Left lung (tissue), 10 donors: Measurements from ENCODE around the gene HDAC10. TPM values are rescaled to one million over a fixed set of nuclear protein-coding genes. Genes with fewer than 3 reads are reported as not detected.

Source experiments
- ATAC-seq: fragments of 200-7000 bp; cut with Tn5 transposase; one replicate; pipeline ENCODE4 v1.9.1; 2020; ENCODE audit warnings: moderate library complexity
- DNase-seq, 4 donors: peaks; one replicate each; pipeline ENCODE4 v3.0.0-alpha.2; 2013 to 2020
- H3K27ac ChIP-seq, 2 donors: fragments of 200-600 bp; sonication (generic) in 1 of 2; one replicate each; pipeline versions ENCODE4 v1.5.0 to v1.8.0; 2020 to 2021
- H3K27me3 ChIP-seq, 2 donors: fragments of 200-600 bp; sonication (generic) in 1 of 2; one replicate each; pipeline versions ENCODE4 v1.5.0 to v1.8.0; 2020 to 2021
- H3K36me3 ChIP-seq, 2 donors: fragments of 200-600 bp; sonication (generic) in 1 of 2; one replicate each; pipeline versions ENCODE4 v1.5.0 to v1.8.0; 2020 to 2021
- H3K4me1 ChIP-seq, 2 donors: fragments of 200-600 bp; one replicate each; pipeline ENCODE4 v1.8.0; 2021
- H3K4me3 ChIP-seq, 2 donors: fragments of 200-600 bp; sonication (generic) in 1 of 2; one replicate each; pipeline versions ENCODE4 v1.5.0 to v1.8.0; 2020 to 2021; ENCODE audit warnings: mild to moderate bottlenecking in 1 of 2
- H3K9me3 ChIP-seq, 2 donors: fragments of 200-600 bp; sonication (generic) in 1 of 2; one replicate each; pipeline versions ENCODE4 v1.5.0 to v1.8.0; 2020 to 2021
- CTCF ChIP-seq, 2 donors: fragments of 200-600 bp; sonication (generic) in 1 of 2; IDR thresholded peaks; one replicate each; pipeline versions ENCODE4 v1.5.0 to v1.8.0; 2021; ENCODE audit warnings: antibody characterized with exemption in 2 of 2
- intact Hi-C, 2 donors: fragments of 100-400 bp; cut with DNase I; formaldehyde crosslinking; loops; one replicate each; pipeline versions ENCODE4 v1.11.2 to v1.14.2; 2022
- polyA plus RNA-seq, 6 donors: library from polyadenylated mRNA; unstranded; fragments of 120-200 nt; gene quantifications; one replicate each; pipeline ENCODE4 v1.2.1, GENCODE V29; 2013; ENCODE audit not compliant: insufficient read length in 6 of 6
- total RNA-seq, 2 donors: library from RNA; stranded (reverse); fragmentation: NEBNext Ultra II Directional; extraction: Animal tissue kit (Norgen Biotek cat#: 25700); gene quantifications; one replicate each; pipeline ENCODE4 v1.2.1, GENCODE V29; 2021
- donor health status: DM: no; HTN: yes; CAD: no.
- donor health status: DM: no; HTN: no; CAD: no.

The HDAC10 gene
- total and polyA plus RNA-seq, 8 donors = 23.9 to 42.2 (median 36.7) TPM

- Histone ChIP-seq H3K27ac (no peak overlapping the region), H3K36me3 (no peaks in the 10 kb centered on the region), H3K27me3 (peaks cover 0 to 41% of the 10 kb centered on the region in 2 donors), H3K9me3 (no peaks in the 10 kb centered on the region), H3K4me1 (peaks cover 0 to 25% of the 10 kb centered on the region in 2 donors), H3K4me3 (no peak overlapping the region)
- intact Hi-C loops = loop anchor here in 1 of 2 donors (5.0 kb wide), 1 partner anchor 80 kb away; no protein-coding TSS in a partner anchor
- TF ChIP-seq CTCF (IDR thresholded peaks at IDR 0.05) = no peak
- DNase-seq (no peak), ATAC-seq (no peak)
Observed at GRCh38 chr22:50257451-50258360, 6.6 kb upstream of the HDAC10 start.

GRCh38 chr22:50257041-50257440 is 6.0 kb upstream of the HDAC10 start:
- no peak for TF ChIP-seq CTCF (IDR thresholded peaks at IDR 0.05)
- intact Hi-C loops = loop anchor here in 1 of 2 donors (5.0 kb wide), 1 partner anchor 80 kb away; no protein-coding TSS in a partner anchor

GRCh38 chr22:50256258-50256862 is 5.3 kb upstream of the HDAC10 start:
- TF ChIP-seq CTCF (IDR thresholded peaks at IDR 0.05) = no peak
- ATAC-seq (no peak), DNase-seq (no peak)
- Histone ChIP-seq H3K27me3 (peaks cover 0 to 27% of the 10 kb centered on the region in 2 donors), H3K9me3 (no peaks in the 10 kb centered on the region), H3K4me3 (no peak overlapping the region), H3K36me3 (no peaks in the 10 kb centered on the region), H3K27ac (no peak overlapping the region), H3K4me1 (peaks cover 0 to 21% of the 10 kb centered on the region in 2 donors)
- intact Hi-C loops = loop anchor here in 1 of 2 donors (5.0 kb wide), 1 partner anchor 81 kb away; no protein-coding TSS in a partner anchor

More at GRCh38 chr22:50257041-50257440, 6.0 kb upstream of the HDAC10 start:
- H3K4me1 ChIP-seq = peaks cover 0 to 21% of the 10 kb centered on the region in 2 donors
- no peaks in the 10 kb centered on the region for H3K9me3 ChIP-seq
- no peak overlapping the region for H3K4me3 ChIP-seq
- peaks cover 0 to 34% of the 10 kb centered on the region in 2 donors for H3K27me3 ChIP-seq
- no peak for DNase-seq
- H3K27ac ChIP-seq = no peak overlapping the region
- no peak for ATAC-seq
- H3K36me3 ChIP-seq = no peaks in the 10 kb centered on the region

- intact Hi-C loops = loop anchor here in 1 of 2 donors (5.0 kb wide), 1 partner anchor 82 kb away; no protein-coding TSS in a partner anchor
- peaks cover 0 to 19% of the 10 kb centered on the region in 2 donors for H3K4me1 ChIP-seq
- H3K27ac ChIP-seq = no peak overlapping the region
- no peak for TF ChIP-seq CTCF (IDR thresholded peaks at IDR 0.05)
- no peaks in the 10 kb centered on the region for H3K9me3 ChIP-seq
- no peak for DNase-seq
- no peaks in the 10 kb centered on the region for H3K36me3 ChIP-seq
- ATAC-seq = no peak
- H3K4me3 ChIP-seq = no peak overlapping the region
- peaks cover 0 to 20% of the 10 kb centered on the region in 2 donors for H3K27me3 ChIP-seq
Observed at GRCh38 chr22:50255607-50256006, 4.5 kb upstream of the HDAC10 start.

- Histone ChIP-seq H3K27ac (no peak overlapping the region), H3K27me3 (peaks cover 0 to 15% of the 10 kb centered on the region in 2 donors), H3K4me1 (peaks cover 4 to 20% of the 10 kb centered on the region in 2 donors), H3K36me3 (no peaks in the 10 kb centered on the region), H3K9me3 (no peaks in the 10 kb centered on the region), H3K4me3 (no peak overlapping the region)
- ATAC-seq (no peak), DNase-seq (no peak)
- intact Hi-C loops = loop anchor here in 1 of 2 donors (5.0 kb wide), 1 partner anchor 82 kb away; no protein-coding TSS in a partner anchor
- no peak for TF ChIP-seq CTCF (IDR thresholded peaks at IDR 0.05)
Observed at GRCh38 chr22:50255099-50255498, 4.0 kb upstream of the HDAC10 start.
